H9 (cell line): ENCODE data around the gene S100A16. TPM values are rescaled to one million over a fixed set of nuclear protein-coding genes. Genes with fewer than 3 reads are reported as not detected.
A peak's percentile ranks its signal among the peaks of the same experiment; 100 is the strongest.

Experiments
- DNase-seq: peaks from one replicate; pipeline ENCODE4 v3.0.0-alpha.2; 2017
- H2AFZ ChIP-seq: one replicate; pipeline ENCODE4 v1.6.1; 2013; ENCODE audit warnings: mild to moderate bottlenecking, low read length, control low read depth, moderate library complexity
- H2AK5ac ChIP-seq: 2 replicates; pipeline ENCODE4 v1.6.1; 2013; ENCODE audit warnings: low read length, control low read depth, mixed read lengths; ENCODE audit not compliant: insufficient read length
- H2BK120ac ChIP-seq: one replicate; pipeline ENCODE4 v1.6.1; 2013; ENCODE audit warnings: low read depth, mild to moderate bottlenecking, low read length, control low read depth, inconsistent platforms; ENCODE audit not compliant: poor library complexity, severe bottlenecking
- H2BK12ac ChIP-seq: 2 replicates; pipeline ENCODE4 v1.6.1; 2013; ENCODE audit warnings: low read length, control low read depth, mixed read lengths, low read depth; ENCODE audit not compliant: insufficient read length
- H2BK15ac ChIP-seq: 2 replicates; pipeline ENCODE4 v1.6.1; 2013; ENCODE audit warnings: low read depth, low read length, control low read depth
- H2BK20ac ChIP-seq: one replicate; pipeline ENCODE4 v1.6.1; 2013; ENCODE audit warnings: low read depth, mild to moderate bottlenecking, low read length, control low read depth, inconsistent platforms; ENCODE audit not compliant: poor library complexity, severe bottlenecking
- H2BK5ac ChIP-seq: 2 replicates; pipeline ENCODE4 v1.6.1; 2013; ENCODE audit warnings: low read length, control low read depth, mixed read lengths; ENCODE audit not compliant: insufficient read length
- H3K14ac ChIP-seq: 2 replicates; pipeline ENCODE4 v1.6.1; 2013; ENCODE audit warnings: low read length, control low read depth; ENCODE audit not compliant: insufficient read depth
- H3K18ac ChIP-seq: 2 replicates; pipeline ENCODE4 v1.6.1; 2013; ENCODE audit warnings: low read depth, mild to moderate bottlenecking, mixed read lengths, low read length, control low read depth; ENCODE audit not compliant: insufficient read length
- H3K23ac ChIP-seq: 2 replicates; pipeline ENCODE4 v1.6.1; 2013; ENCODE audit warnings: low read length, control low read depth, mixed read lengths, low read depth; ENCODE audit not compliant: insufficient read length
- H3K23me2 ChIP-seq: 2 replicates; pipeline ENCODE4 v1.6.1; 2013; ENCODE audit warnings: low read depth, mild to moderate bottlenecking, mixed read lengths, low read length, control low read depth; ENCODE audit not compliant: insufficient read length, poor library complexity, severe bottlenecking
- H3K27ac ChIP-seq: 2 replicates; pipeline ENCODE4 v1.5.1; 2013; ENCODE audit warnings: low read length, control low read depth, mixed read lengths, low read depth; ENCODE audit not compliant: insufficient read length
- H3K27me3 ChIP-seq: 2 replicates; pipeline ENCODE4 v1.6.1; 2013; ENCODE audit warnings: low read length, control low read depth, inconsistent platforms; ENCODE audit not compliant: insufficient read depth
- H3K4ac ChIP-seq: 2 replicates; pipeline ENCODE4 v1.6.1; 2013; ENCODE audit warnings: low read depth, mild to moderate bottlenecking, control low read depth, inconsistent platforms, low read length, moderate library complexity
- H3K4me1 ChIP-seq: 2 replicates; pipeline ENCODE4 v1.6.1; 2013; ENCODE audit warnings: low read length, control low read depth, inconsistent platforms; ENCODE audit not compliant: insufficient read depth
- H3K4me2 ChIP-seq: 2 replicates; pipeline ENCODE4 v1.6.1; 2013; ENCODE audit warnings: low read length, control low read depth, mixed read lengths; ENCODE audit not compliant: insufficient read length, insufficient read depth
- H3K56ac ChIP-seq: 2 replicates; pipeline ENCODE4 v1.6.1; 2013; ENCODE audit warnings: low read depth, mild to moderate bottlenecking, mixed read lengths, low read length, control low read depth; ENCODE audit not compliant: insufficient read length
- H3K79me1 ChIP-seq: 2 replicates; pipeline ENCODE4 v1.6.1; 2013; ENCODE audit warnings: low read depth, mild to moderate bottlenecking, moderate library complexity, low read length, control low read depth, inconsistent platforms; ENCODE audit not compliant: insufficient read depth, poor library complexity, severe bottlenecking
- H3K79me2 ChIP-seq: 2 replicates; pipeline ENCODE4 v1.6.1; 2013; ENCODE audit warnings: low read length, control low read depth, inconsistent platforms; ENCODE audit not compliant: insufficient read depth
- H3K9ac ChIP-seq: 2 replicates; pipeline ENCODE4 v1.6.1; 2013; ENCODE audit warnings: low read length, control low read depth, mixed read lengths; ENCODE audit not compliant: insufficient read length; ENCODE audit errors: extremely low read depth
- H3K9me3 ChIP-seq: one replicate; pipeline ENCODE4 v1.6.1; 2013; ENCODE audit warnings: low read depth, low read length, inconsistent platforms; ENCODE audit not compliant: control insufficient read depth
- H3T11ph ChIP-seq: one replicate; pipeline ENCODE4 v1.6.1; 2013; ENCODE audit warnings: mild to moderate bottlenecking, low read length, control low read depth, inconsistent platforms
- H4K20me1 ChIP-seq: one replicate; pipeline ENCODE4 v1.6.1; 2013; ENCODE audit not compliant: control insufficient read depth, insufficient read length, insufficient read depth
- H4K5ac ChIP-seq: 2 replicates; pipeline ENCODE4 v1.6.1; 2013; ENCODE audit warnings: low read depth, mild to moderate bottlenecking, mixed read lengths, low read length, control low read depth; ENCODE audit not compliant: insufficient read length
- H4K8ac ChIP-seq: replicated peaks from 2 replicates; pipeline ENCODE4 v1.6.1; 2013; ENCODE audit warnings: low read length, control low read depth, mixed read lengths, low read depth; ENCODE audit not compliant: insufficient read length
- H4K91ac ChIP-seq: 2 replicates; pipeline ENCODE4 v1.6.1; 2013; ENCODE audit warnings: low read depth, mild to moderate bottlenecking, moderate library complexity, mixed read lengths, low read length, control low read depth; ENCODE audit not compliant: insufficient read length
- H3K27ac Mint-ChIP-seq, 3 experiments: 2 replicates in 2 of 3; 3 replicates in 1 of 3; pipeline ENCODE4 v1.8.0; 2020 to 2021; ENCODE audit warnings: mixed read lengths in 3 of 3, mild to moderate bottlenecking in 1 of 3, moderate library complexity in 1 of 3
- H3K27me3 Mint-ChIP-seq: 2 replicates; pipeline ENCODE4 v1.8.0; 2021; ENCODE audit warnings: low read depth, mild to moderate bottlenecking, moderate library complexity, mixed read lengths
- H3K36me3 Mint-ChIP-seq, 3 experiments: 2 replicates in 2 of 3; 3 replicates in 1 of 3; pipeline ENCODE4 v1.8.0; 2020 to 2021; ENCODE audit warnings: low read depth in 3 of 3, mixed read lengths in 3 of 3; ENCODE audit not compliant: insufficient read depth in 1 of 3
- H3K4me1 Mint-ChIP-seq, 2 experiments: 2 replicates each; pipeline ENCODE4 v1.8.0; 2020; ENCODE audit warnings: mixed read lengths in 2 of 2
- H3K4me3 Mint-ChIP-seq, 2 experiments: 2 replicates in 1 of 2; 3 replicates in 1 of 2; pipeline ENCODE4 v1.8.0; 2020 to 2021; ENCODE audit warnings: mild to moderate bottlenecking in 2 of 2, mixed read lengths in 2 of 2, moderate library complexity in 1 of 2
- H3K9me3 Mint-ChIP-seq, 2 experiments: 2 replicates in 1 of 2; 3 replicates in 1 of 2; pipeline ENCODE4 v1.8.0; 2020; ENCODE audit warnings: mild to moderate bottlenecking in 2 of 2, mixed read lengths in 2 of 2, moderate library complexity in 1 of 2
- WGBS: extraction: QIAGEN DNeasy Blood & Tissue Kit; methylation state at CpG from one replicate; pipeline ENCODE4 v1.1.7; 2013; ENCODE audit warnings: missing lambda C conversion rate, low lambda C conversion rate, mixed read lengths; ENCODE audit not compliant: insufficient read length; ENCODE audit errors: extremely low coverage; 5-methylcytosine and 5-hydroxymethylcytosine counted together
- total RNA-seq: library from RNA; stranded (reverse); gene quantifications from 2 replicates; pipeline ENCODE4 v1.2.1, GENCODE V29; 2021
- TF ChIP-seq, protein P1 (sequence below): fragments of 200-600 bp; sonication (generic); conservative IDR thresholded peaks from 3 replicates; pipeline ENCODE4 v1.8.0; 2021; ENCODE audit warnings: antibody characterized with exemption, mild to moderate bottlenecking

S100A16 gene
- total RNA-seq, 1 experiment from 2014 or later = 8.0 TPM

- peak overlapping the region; percentile 20 for H3K4me2 ChIP-seq
- Mint-ChIP-seq H3K4me3 (peak overlapping the region in 1 of 2 experiments; percentile 61; a peak in 3 of 5 replicates), H3K27ac (peak overlapping the region; percentile 83 to 89 (median 86); a peak in 6 of 7 replicates)
Observed at GRCh38 chr1:153598309-153599172, 14.4 kb downstream of the S100A16 start.

More at GRCh38 chr1:153598309-153599172, 14.4 kb downstream of the S100A16 start:
- TF ChIP-seq, protein P1, sequence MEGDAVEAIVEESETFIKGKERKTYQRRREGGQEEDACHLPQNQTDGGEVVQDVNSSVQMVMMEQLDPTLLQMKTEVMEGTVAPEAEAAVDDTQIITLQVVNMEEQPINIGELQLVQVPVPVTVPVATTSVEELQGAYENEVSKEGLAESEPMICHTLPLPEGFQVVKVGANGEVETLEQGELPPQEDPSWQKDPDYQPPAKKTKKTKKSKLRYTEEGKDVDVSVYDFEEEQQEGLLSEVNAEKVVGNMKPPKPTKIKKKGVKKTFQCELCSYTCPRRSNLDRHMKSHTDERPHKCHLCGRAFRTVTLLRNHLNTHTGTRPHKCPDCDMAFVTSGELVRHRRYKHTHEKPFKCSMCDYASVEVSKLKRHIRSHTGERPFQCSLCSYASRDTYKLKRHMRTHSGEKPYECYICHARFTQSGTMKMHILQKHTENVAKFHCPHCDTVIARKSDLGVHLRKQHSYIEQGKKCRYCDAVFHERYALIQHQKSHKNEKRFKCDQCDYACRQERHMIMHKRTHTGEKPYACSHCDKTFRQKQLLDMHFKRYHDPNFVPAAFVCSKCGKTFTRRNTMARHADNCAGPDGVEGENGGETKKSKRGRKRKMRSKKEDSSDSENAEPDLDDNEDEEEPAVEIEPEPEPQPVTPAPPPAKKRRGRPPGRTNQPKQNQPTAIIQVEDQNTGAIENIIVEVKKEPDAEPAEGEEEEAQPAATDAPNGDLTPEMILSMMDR = no peak
- no peaks in the 10 kb centered on the region for H3K79me2 ChIP-seq
- H4K5ac ChIP-seq = no peak overlapping the region
- H4K91ac ChIP-seq = no peak overlapping the region
- H2AFZ ChIP-seq = no peak overlapping the region
- no peaks in the 10 kb centered on the region for H3K79me1 ChIP-seq
- H3K23ac ChIP-seq = no peak overlapping the region
- peak overlapping the region; percentile 69 for H2BK120ac ChIP-seq
- no peak overlapping the region for H3K9ac ChIP-seq
- H3K9me3 ChIP-seq = no peaks in the 10 kb centered on the region
- no peak overlapping the region for H2AK5ac ChIP-seq
- peaks cover 7% of the 10 kb centered on the region; the same call in 1 of the 2 replicates for H3K4me1 ChIP-seq
- no CpG with 5 or more reads among the region's 7 CpGs for WGBS
- Mint-ChIP-seq H3K27me3 (no peaks in the 10 kb centered on the region; the same call in none of the 2 replicates), H3K9me3 (no peaks in the 10 kb centered on the region), H3K36me3 (no peaks in the 10 kb centered on the region), H3K4me1 (peaks cover 19% of the 10 kb centered on the region in 2 experiments)
- H3K27ac ChIP-seq = peak overlapping the region; percentile 29
- no peaks in the 10 kb centered on the region for H4K20me1 ChIP-seq
- H3K56ac ChIP-seq = no peak overlapping the region
- H2BK20ac ChIP-seq = no peak overlapping the region
- peak; percentile 87 for DNase-seq
- peak overlapping the region; percentile 89; the same call in 1 of the 2 replicates for H3K4ac ChIP-seq
- H3K18ac ChIP-seq = peak overlapping the region; percentile 85
- H3K23me2 ChIP-seq = no peaks in the 10 kb centered on the region
- peak overlapping the region; percentile 92 for H3K14ac ChIP-seq
- no peaks in the 10 kb centered on the region for H3K27me3 ChIP-seq
- no peak overlapping the region for H3T11ph ChIP-seq
- H2BK12ac ChIP-seq = peak overlapping the region; percentile 28
- H4K8ac ChIP-seq = no peak overlapping the region
- H2BK5ac ChIP-seq = no peak overlapping the region
- H2BK15ac ChIP-seq = no peak overlapping the region
